ENCODE measurements around the gene UBE2D2.
A peak's percentile ranks its signal among the peaks of the same experiment; 100 is the strongest.
"Not testable (repeated sequence)": the region's sequence is repeated elsewhere in the genome, so short reads cannot be mapped to it uniquely, and the experiment has no call there.

Gene UBE2D2

DNA sequence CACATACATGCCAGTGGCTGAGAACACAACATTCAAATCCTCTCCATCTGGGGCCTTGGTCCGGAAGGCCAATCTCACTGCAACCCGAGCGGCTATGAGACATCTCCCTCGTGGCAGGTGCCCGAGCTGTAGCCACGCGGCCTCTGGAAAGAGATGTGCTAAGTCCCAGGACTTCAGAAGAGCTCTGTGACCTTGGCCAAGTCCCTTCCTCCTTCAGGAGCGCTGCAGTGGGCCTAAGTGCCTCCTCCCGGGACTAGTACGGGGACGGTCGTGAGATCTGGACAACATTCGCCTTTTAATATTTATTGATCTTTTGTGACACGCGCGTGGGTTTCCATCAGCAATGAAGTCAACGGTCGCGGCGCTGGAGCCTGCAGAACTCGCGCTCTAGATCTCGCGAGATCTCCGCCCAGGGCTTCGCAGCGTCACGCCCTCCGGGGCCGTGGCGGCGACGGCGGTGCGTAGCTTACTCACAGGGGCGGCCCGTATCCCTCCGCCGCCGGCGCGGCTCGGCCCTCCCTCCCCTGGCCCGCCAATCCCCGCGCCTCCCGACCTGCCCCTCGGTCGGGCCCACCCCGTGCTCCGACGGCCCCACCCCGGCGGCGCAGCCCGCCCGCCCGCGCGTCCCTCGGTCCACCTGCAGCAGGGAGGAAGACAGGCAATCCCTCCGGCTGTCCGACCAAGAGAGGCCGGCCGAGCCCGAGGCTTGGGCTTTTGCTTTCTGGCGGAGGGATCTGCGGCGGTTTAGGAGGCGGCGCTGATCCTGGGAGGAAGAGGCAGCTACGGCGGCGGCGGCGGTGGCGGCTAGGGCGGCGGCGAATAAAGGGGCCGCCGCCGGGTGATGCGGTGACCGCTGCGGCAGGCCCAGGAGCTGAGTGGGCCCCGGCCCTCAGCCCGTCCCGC, at the start of gene UBE2D2:
Gene UBE2D2 (plus strand): TSS at position 588 of the 903 bp plus-strand sequence. CDS start 453 bp downstream, outside the sequence.
- peaks cover 26% of the 10 kb centered on the region for H3K4me1 ChIP-seq (ENCODE audit: control insufficient read depth, insufficient read depth, low read length)
- H3K9ac ChIP-seq (ENCODE audit: low read length) = peak within 1 kb of the TSS; percentile 93
- H3K9me3 ChIP-seq (ENCODE audit: control insufficient read depth, low read length) = no peaks in the 10 kb centered on the region
- H3K4me3 ChIP-seq (ENCODE audit: low read length) = peak within 1 kb of the TSS; percentile 76
- no peaks in the 10 kb centered on the region for H3K36me3 ChIP-seq (ENCODE audit: control insufficient read depth, insufficient read depth, low read length)
- H3K27me3 ChIP-seq (ENCODE audit: control insufficient read depth, insufficient read depth, low read length) = no peaks in the 10 kb centered on the region

GRCh38 chr5:139512786-139513390, 48.3 kb upstream of the UBE2D2 start:
- no peaks in the 10 kb centered on the region for H3K9me3 ChIP-seq (ENCODE audit: control insufficient read depth, low read length)
- no peaks in the 10 kb centered on the region for H3K27me3 ChIP-seq (ENCODE audit: control insufficient read depth, insufficient read depth, low read length)
- no peak overlapping the region for H3K9ac ChIP-seq (ENCODE audit: low read length)
- peaks cover 4% of the 10 kb centered on the region for H3K4me1 ChIP-seq (ENCODE audit: control insufficient read depth, insufficient read depth, low read length)
- no peaks in the 10 kb centered on the region for H3K36me3 ChIP-seq (ENCODE audit: control insufficient read depth, insufficient read depth, low read length)
- no peak overlapping the region for H3K4me3 ChIP-seq (ENCODE audit: low read length)

DNA sequence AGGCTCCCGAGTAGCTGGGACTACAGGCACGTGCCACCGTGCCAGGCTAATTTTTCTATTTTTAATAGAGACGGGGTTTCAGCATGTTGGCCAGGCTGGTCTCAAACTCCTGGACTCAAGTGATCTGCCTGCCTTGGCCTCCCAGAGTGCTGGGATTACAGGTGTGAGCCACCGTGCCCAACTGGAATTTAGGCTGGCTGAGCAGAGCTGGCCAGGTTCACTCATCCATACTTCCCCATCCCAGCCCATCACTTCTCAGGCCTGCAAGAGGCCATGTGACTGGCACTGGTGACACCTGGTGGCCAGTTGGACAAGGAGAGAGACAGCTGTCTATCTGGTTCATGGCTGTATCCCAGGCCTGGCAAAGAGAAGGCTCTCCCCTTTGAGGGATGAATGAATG, 47.7 kb upstream of the UBE2D2 start:
- H3K4me1 ChIP-seq (ENCODE audit: control insufficient read depth, insufficient read depth, low read length); H3K27me3 ChIP-seq (ENCODE audit: control insufficient read depth, insufficient read depth, low read length); H3K9ac ChIP-seq (ENCODE audit: low read length); H3K4me3 ChIP-seq (ENCODE audit: low read length); H3K36me3 ChIP-seq (ENCODE audit: control insufficient read depth, insufficient read depth, low read length); H3K9me3 ChIP-seq (ENCODE audit: control insufficient read depth, low read length): not testable (repeated sequence)

DNA sequence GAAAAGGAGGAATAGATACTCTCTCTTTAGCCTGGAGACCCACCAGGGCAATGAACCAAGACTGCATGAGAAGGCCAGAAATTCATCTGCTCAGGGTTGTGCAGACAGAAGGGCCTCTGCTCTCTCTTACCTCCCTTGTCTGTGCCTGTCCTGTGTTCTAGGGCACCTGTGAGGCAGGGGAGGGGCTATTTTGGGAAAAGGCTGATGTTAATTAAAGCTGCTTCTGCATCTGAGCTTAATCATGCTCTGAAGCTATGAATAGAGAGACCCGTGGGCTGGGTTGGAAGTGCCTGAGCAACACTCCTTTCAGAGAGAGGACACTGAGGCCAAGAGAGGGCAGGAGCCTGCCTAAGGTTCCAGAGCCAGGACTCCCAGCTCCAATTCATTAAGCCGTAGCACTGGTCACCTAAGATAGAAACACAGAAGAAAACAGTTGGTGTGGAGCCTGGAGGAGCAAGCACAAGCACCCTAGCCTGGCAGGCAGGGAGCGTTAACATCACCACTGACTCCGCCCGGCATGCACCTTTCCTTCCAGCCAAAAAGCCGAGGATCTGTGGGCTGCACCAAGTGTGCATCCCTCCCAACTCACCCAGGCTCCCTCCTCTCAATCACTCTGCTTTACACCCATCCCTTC, 47.2 kb upstream of the UBE2D2 start:
- Histone ChIP-seq H3K27me3 (ENCODE audit: control insufficient read depth, insufficient read depth, low read length) (no peaks in the 10 kb centered on the region), H3K9me3 (ENCODE audit: control insufficient read depth, low read length) (no peaks in the 10 kb centered on the region), H3K4me3 (ENCODE audit: low read length) (no peak overlapping the region), H3K9ac (ENCODE audit: low read length) (no peak overlapping the region), H3K36me3 (ENCODE audit: control insufficient read depth, insufficient read depth, low read length) (no peaks in the 10 kb centered on the region), H3K4me1 (ENCODE audit: control insufficient read depth, insufficient read depth, low read length) (peaks cover 9% of the 10 kb centered on the region)

DNA sequence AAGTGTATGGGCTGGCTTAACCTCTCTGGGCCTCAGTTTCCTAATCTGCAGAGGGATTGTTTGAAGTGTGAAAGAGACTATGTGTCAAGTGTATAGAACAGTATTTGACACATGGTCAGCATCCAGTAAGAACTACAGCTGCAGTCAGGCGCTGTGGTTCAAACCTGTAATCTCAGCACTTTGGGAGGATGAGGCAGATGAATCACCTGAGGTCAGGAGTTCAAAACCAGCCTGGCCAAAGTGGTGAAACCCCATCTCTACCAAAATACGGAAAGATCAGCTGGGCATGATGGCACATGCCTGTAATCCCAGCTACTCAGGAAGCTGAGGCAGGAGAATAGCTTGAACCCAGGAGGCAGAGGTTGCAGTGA, 46.7 kb upstream of the UBE2D2 start:
- Histone ChIP-seq H3K4me1 (ENCODE audit: control insufficient read depth, insufficient read depth, low read length) (peaks cover 9% of the 10 kb centered on the region), H3K36me3 (ENCODE audit: control insufficient read depth, insufficient read depth, low read length) (no peaks in the 10 kb centered on the region), H3K9me3 (ENCODE audit: control insufficient read depth, low read length) (no peaks in the 10 kb centered on the region), H3K27me3 (ENCODE audit: control insufficient read depth, insufficient read depth, low read length) (no peaks in the 10 kb centered on the region), H3K4me3 (ENCODE audit: low read length) (no peak overlapping the region), H3K9ac (ENCODE audit: low read length) (no peak overlapping the region)

DNA sequence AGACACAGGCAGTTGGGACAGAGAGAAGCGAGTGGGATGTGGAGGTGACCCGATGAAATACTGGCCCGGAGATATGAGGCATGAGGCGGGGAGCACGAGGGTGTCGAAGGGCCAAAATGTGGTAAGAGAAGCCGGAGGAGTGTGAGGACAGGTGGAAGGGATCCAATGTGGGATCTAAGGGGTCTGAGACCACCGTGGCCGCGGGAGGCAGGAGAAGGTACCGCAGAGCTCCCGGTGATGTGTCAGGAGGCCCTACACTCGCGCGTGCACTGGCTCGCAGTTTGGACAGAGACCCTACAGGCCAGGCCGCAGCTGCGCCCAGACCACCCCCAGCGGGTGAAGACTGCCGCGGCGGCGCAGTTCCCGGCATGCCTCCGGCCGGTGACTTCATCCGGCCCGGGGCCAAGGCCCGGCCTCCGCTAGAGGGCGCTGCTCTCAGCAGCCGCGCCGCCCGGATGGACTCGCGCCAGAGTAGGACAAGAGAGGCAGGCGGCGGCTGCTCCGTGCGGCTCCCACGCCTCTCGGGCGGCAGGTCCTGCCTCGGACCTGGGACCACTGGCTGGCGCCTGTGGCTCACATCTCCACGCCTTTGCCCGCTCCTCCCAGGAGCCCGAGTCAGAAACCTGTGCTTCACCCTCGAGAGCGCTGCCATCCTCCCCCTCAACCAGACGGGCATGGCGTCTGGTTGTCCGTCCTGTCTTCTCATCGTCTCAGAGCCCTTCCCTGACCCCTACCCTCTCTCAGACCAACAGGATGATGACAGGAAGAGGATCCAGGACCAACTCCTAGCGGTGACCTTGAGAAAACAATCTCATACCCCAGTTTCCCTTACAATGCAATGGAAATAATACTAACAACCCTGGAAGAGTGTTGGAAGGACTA, 43.2 kb upstream of the UBE2D2 start:
- Histone ChIP-seq H3K36me3 (ENCODE audit: control insufficient read depth, insufficient read depth, low read length) (no peaks in the 10 kb centered on the region), H3K4me1 (ENCODE audit: control insufficient read depth, insufficient read depth, low read length) (peaks cover 9% of the 10 kb centered on the region), H3K9me3 (ENCODE audit: control insufficient read depth, low read length) (no peaks in the 10 kb centered on the region), H3K4me3 (ENCODE audit: low read length) (peak overlapping the region; percentile 94), H3K27me3 (ENCODE audit: control insufficient read depth, insufficient read depth, low read length) (no peaks in the 10 kb centered on the region), H3K9ac (ENCODE audit: low read length) (peak overlapping the region; percentile 98)

DNA sequence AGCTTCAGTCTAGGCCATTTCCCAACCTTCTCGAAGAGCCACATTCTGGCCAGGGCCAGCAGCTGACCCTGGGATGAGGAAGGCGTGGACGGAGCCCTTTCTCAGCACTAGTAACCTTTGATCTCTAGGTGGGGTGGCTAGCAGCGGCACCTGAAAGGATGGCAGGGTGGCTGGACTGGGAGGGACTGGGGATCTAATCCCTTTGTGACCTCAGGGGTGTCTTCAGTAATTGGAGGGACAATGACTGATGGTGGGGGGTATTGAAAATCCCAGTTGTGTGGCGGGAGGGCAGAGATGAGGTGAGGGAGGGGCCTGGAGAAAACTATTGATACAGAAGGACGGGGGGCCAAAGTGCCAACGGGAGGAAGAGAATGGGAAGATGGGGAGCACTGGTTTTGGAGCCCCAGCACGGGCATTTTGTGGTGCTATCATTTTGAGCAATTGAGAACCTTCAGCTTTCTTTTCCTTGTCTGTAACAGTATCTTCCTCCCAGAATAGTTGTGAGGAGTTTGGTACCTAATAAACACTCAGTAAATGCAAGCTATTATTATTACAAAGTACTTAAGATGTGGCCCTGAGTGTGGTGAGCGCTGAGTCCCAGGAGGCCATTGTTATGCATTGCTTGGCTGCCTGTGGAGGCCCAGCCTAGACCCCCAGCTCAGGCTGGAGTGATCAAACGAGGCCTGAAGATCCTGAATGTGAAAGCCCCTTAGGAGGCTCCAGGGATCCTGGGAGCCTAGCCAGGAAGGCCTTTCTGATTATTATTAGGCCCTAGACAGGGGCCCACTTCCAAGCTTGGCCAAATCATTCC, 37.3 kb upstream of the UBE2D2 start:
- Histone ChIP-seq H3K9me3 (ENCODE audit: control insufficient read depth, low read length) (no peaks in the 10 kb centered on the region), H3K36me3 (ENCODE audit: control insufficient read depth, insufficient read depth, low read length) (no peaks in the 10 kb centered on the region), H3K27me3 (ENCODE audit: control insufficient read depth, insufficient read depth, low read length) (no peaks in the 10 kb centered on the region), H3K9ac (ENCODE audit: low read length) (no peak overlapping the region), H3K4me3 (ENCODE audit: low read length) (no peak overlapping the region), H3K4me1 (ENCODE audit: control insufficient read depth, insufficient read depth, low read length) (peaks cover 5% of the 10 kb centered on the region)

- H3K9me3 ChIP-seq (ENCODE audit: control insufficient read depth, low read length) = no peaks in the 10 kb centered on the region
- no peak overlapping the region for H3K9ac ChIP-seq (ENCODE audit: low read length)
- no peak overlapping the region for H3K4me3 ChIP-seq (ENCODE audit: low read length)
- peaks cover 5% of the 10 kb centered on the region for H3K4me1 ChIP-seq (ENCODE audit: control insufficient read depth, insufficient read depth, low read length)
- no peaks in the 10 kb centered on the region for H3K36me3 ChIP-seq (ENCODE audit: control insufficient read depth, insufficient read depth, low read length)
- H3K27me3 ChIP-seq (ENCODE audit: control insufficient read depth, insufficient read depth, low read length) = no peaks in the 10 kb centered on the region
Observed at GRCh38 chr5:139524446-139524845, 36.7 kb upstream of the UBE2D2 start.

DNA sequence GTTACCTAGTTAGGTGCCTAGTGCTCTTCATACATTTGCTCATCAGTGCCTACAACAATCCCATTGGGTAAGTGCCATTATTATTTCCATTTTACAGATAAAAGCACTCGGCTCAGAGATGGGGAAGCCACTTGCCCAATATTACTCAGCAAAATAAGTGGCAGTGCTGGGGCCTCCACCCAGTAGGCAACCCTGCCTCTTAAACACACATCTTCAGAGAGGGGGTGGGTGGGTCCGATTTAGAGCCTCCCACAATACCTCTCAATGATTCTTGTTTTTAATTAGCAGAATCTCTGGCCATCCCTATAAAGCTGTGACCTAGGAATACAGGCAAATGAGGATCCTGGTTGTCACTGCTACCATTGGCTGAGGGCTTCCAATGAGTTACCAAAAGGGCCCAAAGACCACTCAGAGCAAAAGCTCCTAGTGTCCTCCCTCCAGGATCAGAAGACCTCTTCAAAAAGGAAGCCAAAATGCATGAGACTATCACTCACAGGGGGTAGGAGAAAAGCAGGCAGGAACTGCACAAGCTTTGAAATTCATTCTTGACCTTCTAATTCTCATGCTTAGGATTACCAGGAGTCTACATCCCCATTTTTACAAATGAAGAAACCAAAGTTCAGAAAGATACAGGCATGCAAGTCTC, 36.1 kb upstream of the UBE2D2 start:
- H3K4me3 ChIP-seq (ENCODE audit: low read length) = no peak overlapping the region
- H3K9me3 ChIP-seq (ENCODE audit: control insufficient read depth, low read length) = no peaks in the 10 kb centered on the region
- H3K4me1 ChIP-seq (ENCODE audit: control insufficient read depth, insufficient read depth, low read length) = peaks cover 5% of the 10 kb centered on the region
- H3K27me3 ChIP-seq (ENCODE audit: control insufficient read depth, insufficient read depth, low read length) = no peaks in the 10 kb centered on the region
- H3K9ac ChIP-seq (ENCODE audit: low read length) = no peak overlapping the region
- H3K36me3 ChIP-seq (ENCODE audit: control insufficient read depth, insufficient read depth, low read length) = no peaks in the 10 kb centered on the region

- H3K9ac ChIP-seq (ENCODE audit: low read length); H3K4me3 ChIP-seq (ENCODE audit: low read length); H3K27me3 ChIP-seq (ENCODE audit: control insufficient read depth, insufficient read depth, low read length); H3K4me1 ChIP-seq (ENCODE audit: control insufficient read depth, insufficient read depth, low read length); H3K9me3 ChIP-seq (ENCODE audit: control insufficient read depth, low read length); H3K36me3 ChIP-seq (ENCODE audit: control insufficient read depth, insufficient read depth, low read length): not testable (repeated sequence)
Observed at GRCh38 chr5:139525586-139526308, 35.4 kb upstream of the UBE2D2 start.

Measured in mucosa of stomach (tissue), 1 donor.